ENCODE measurements around the gene ADAMTS15.

ADAMTS15 gene

GRCh38 chr11:130416906-130417305 lies 31.5 kb upstream of the ADAMTS15 start:
- DNase-seq (ENCODE audit: low read depth in 2 of 2) = no peak

GRCh38 chr11:130418210-130418609 lies 30.2 kb upstream of the ADAMTS15 start:
- DNase-seq (ENCODE audit: low read depth in 2 of 2) = no peak

GRCh38 chr11:130418756-130419155 lies 29.7 kb upstream of the ADAMTS15 start:
- DNase-seq (ENCODE audit: low read depth in 2 of 2) = no peak

GRCh38 chr11:130420478-130421198 lies 27.8 kb upstream of the ADAMTS15 start:
- no peak for DNase-seq (ENCODE audit: low read depth in 2 of 2)

GRCh38 chr11:130421199-130421585 lies 27.3 kb upstream of the ADAMTS15 start:
- DNase-seq (ENCODE audit: low read depth in 2 of 2) = no peak

- DNase-seq (ENCODE audit: low read depth in 2 of 2) = no peak
Observed at GRCh38 chr11:130421697-130422096, 26.7 kb upstream of the ADAMTS15 start.

- no peak for DNase-seq (ENCODE audit: low read depth in 2 of 2)
Observed at GRCh38 chr11:130422251-130422995, 26.0 kb upstream of the ADAMTS15 start.

GRCh38 chr11:130423541-130424142 lies 24.8 kb upstream of the ADAMTS15 start:
- no peak for DNase-seq (ENCODE audit: low read depth in 2 of 2)

- DNase-seq (ENCODE audit: low read depth in 2 of 2) = no peak
Observed at GRCh38 chr11:130424613-130425140, 23.8 kb upstream of the ADAMTS15 start.

- no peak for DNase-seq (ENCODE audit: low read depth in 2 of 2)
Observed at GRCh38 chr11:130425156-130425555, 23.3 kb upstream of the ADAMTS15 start.

GRCh38 chr11:130426223-130426836 lies 22.1 kb upstream of the ADAMTS15 start:
- DNase-seq (ENCODE audit: low read depth in 2 of 2) = no peak

GRCh38 chr11:130426837-130427341 lies 21.6 kb upstream of the ADAMTS15 start:
- no peak for DNase-seq (ENCODE audit: low read depth in 2 of 2)

- DNase-seq (ENCODE audit: low read depth in 2 of 2) = no peak
Observed at GRCh38 chr11:130427581-130428315, 20.7 kb upstream of the ADAMTS15 start.

- no peak for DNase-seq (ENCODE audit: low read depth in 2 of 2)
Observed at GRCh38 chr11:130428316-130429119, 19.9 kb upstream of the ADAMTS15 start, which contains the start of gene ADAMTS8. TSS of gene ADAMTS8 (minus strand) at chr11:130428609. CDS start at chr11:130428286, 323 bp downstream.

- DNase-seq (ENCODE audit: low read depth in 2 of 2) = no peak
Observed at GRCh38 chr11:130429120-130429681, 19.2 kb upstream of the ADAMTS15 start.

GRCh38 chr11:130429983-130430382 lies 18.5 kb upstream of the ADAMTS15 start:
- DNase-seq (ENCODE audit: low read depth in 2 of 2) = no peak

GRCh38 chr11:130431331-130431773 lies 17.1 kb upstream of the ADAMTS15 start:
- DNase-seq (ENCODE audit: low read depth in 2 of 2) = peak; percentile 27 to 45

GRCh38 chr11:130431801-130432200 lies 16.6 kb upstream of the ADAMTS15 start:
- no peak for DNase-seq (ENCODE audit: low read depth in 2 of 2)

- DNase-seq (ENCODE audit: low read depth in 2 of 2) = no peak
Observed at GRCh38 chr11:130433357-130433756, 15.1 kb upstream of the ADAMTS15 start.

Data from stimulated activated CD8-positive, alpha-beta memory T cell treated with anti-CD3 and anti-CD28 coated beads, Interleukin-7, amount 100 ng/mL, for 1 hour (primary cell).